HG03460 (cell line): ENCODE data around the gene ARL6IP5.

Experiments
- ATAC-seq: cut with Tn5 transposase; IDR thresholded peaks from one replicate; pipeline ENCODE4 v1.9.1; 2021; ENCODE audit not compliant: unreplicated experiment

The ARL6IP5 gene

GRCh38 chr3:69149586-69149985 lies 64.8 kb downstream of the ARL6IP5 start:
- ATAC-seq: no peak
